ENCODE results near the gene GRN.
"Not testable (repeated sequence)": the region's sequence is repeated elsewhere in the genome, so short reads cannot be mapped to it uniquely, and the experiment has no call there.

The GRN gene

GRCh38 chr17:44346064-44346844 lies 1.2 kb downstream of the GRN start:
- no peak for DNase-seq (ENCODE audit: low spot score)

GRCh38 chr17:44347206-44348055 lies 2.3 kb downstream of the GRN start:
- DNase-seq (ENCODE audit: low spot score): not testable (repeated sequence)

- DNase-seq (ENCODE audit: low spot score): no peak
Measured at GRCh38 chr17:44348234-44348987, 3.3 kb downstream of the GRN start.

GRCh38 chr17:44348988-44349364 lies 3.9 kb downstream of the GRN start:
- no peak for DNase-seq (ENCODE audit: low spot score)

GRCh38 chr17:44349553-44350070 lies 4.5 kb downstream of the GRN start:
- DNase-seq (ENCODE audit: low spot score): no peak

GRCh38 chr17:44350733-44351226 lies 5.7 kb downstream of the GRN start:
- peak; percentile 79 for DNase-seq (ENCODE audit: low spot score)

- DNase-seq (ENCODE audit: low spot score): no peak
Measured at GRCh38 chr17:44351464-44351863, 6.4 kb downstream of the GRN start.

GRCh38 chr17:44351961-44352827 lies 7.1 kb downstream of the GRN start:
- no peak for DNase-seq (ENCODE audit: low spot score)

GRCh38 chr17:44352828-44353671 lies 7.9 kb downstream of the GRN start:
- DNase-seq (ENCODE audit: low spot score): no peak

GRCh38 chr17:44353672-44354331 lies 8.7 kb downstream of the GRN start:
- peak; percentile 74 for DNase-seq (ENCODE audit: low spot score)

- DNase-seq (ENCODE audit: low spot score): peak; percentile 92
Measured at GRCh38 chr17:44354582-44355561, 9.8 kb downstream of the GRN start.

GRCh38 chr17:44355642-44356099 lies 10.6 kb downstream of the GRN start:
- DNase-seq (ENCODE audit: low spot score): no peak

GRCh38 chr17:44356241-44356640 lies 11.1 kb downstream of the GRN start:
- DNase-seq (ENCODE audit: low spot score): no peak

GRCh38 chr17:44358066-44358465 lies 13.0 kb downstream of the GRN start:
- no peak for DNase-seq (ENCODE audit: low spot score)

GRCh38 chr17:44359006-44359405 lies 13.9 kb downstream of the GRN start:
- DNase-seq (ENCODE audit: low spot score): no peak

- DNase-seq (ENCODE audit: low spot score): no peak
Measured at GRCh38 chr17:44359458-44360143, 14.5 kb downstream of the GRN start.

GRCh38 chr17:44360144-44360533 lies 15.0 kb downstream of the GRN start:
- no peak for DNase-seq (ENCODE audit: low spot score)

GRCh38 chr17:44360826-44361225 lies 15.7 kb downstream of the GRN start:
- no peak for DNase-seq (ENCODE audit: low spot score)

Data from iPS-NIHi11 (cell line).